ENCODE measurements around the gene VSTM5.

DNA sequence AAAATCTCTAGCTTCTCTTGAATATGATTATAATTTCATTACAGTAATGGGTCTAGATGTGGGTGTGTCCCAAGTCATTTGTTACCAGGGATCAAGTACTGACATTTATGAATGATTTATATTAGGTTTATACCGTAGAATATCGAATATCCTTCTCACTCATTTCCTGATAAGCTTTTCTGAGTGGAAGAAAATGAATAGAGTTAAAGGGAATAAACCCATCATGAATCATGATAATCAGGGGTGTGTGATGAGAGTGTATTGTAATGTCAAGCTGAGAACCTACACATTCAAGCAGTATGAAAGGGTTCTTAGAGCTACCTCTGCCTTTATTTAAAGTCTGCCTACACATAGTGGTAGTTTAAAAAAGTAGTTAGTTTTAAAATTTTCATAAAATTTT lies 49.1 kb downstream of the VSTM5 start:
- TF ChIP-seq ZNF423 (CRISPR knock-in tag; IDR thresholded peaks at IDR 0.05), result no peak
- TF ChIP-seq, protein P1, sequence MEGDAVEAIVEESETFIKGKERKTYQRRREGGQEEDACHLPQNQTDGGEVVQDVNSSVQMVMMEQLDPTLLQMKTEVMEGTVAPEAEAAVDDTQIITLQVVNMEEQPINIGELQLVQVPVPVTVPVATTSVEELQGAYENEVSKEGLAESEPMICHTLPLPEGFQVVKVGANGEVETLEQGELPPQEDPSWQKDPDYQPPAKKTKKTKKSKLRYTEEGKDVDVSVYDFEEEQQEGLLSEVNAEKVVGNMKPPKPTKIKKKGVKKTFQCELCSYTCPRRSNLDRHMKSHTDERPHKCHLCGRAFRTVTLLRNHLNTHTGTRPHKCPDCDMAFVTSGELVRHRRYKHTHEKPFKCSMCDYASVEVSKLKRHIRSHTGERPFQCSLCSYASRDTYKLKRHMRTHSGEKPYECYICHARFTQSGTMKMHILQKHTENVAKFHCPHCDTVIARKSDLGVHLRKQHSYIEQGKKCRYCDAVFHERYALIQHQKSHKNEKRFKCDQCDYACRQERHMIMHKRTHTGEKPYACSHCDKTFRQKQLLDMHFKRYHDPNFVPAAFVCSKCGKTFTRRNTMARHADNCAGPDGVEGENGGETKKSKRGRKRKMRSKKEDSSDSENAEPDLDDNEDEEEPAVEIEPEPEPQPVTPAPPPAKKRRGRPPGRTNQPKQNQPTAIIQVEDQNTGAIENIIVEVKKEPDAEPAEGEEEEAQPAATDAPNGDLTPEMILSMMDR (IDR thresholded peaks at IDR 0.05), result no peak
- TF ChIP-seq, protein P2, sequence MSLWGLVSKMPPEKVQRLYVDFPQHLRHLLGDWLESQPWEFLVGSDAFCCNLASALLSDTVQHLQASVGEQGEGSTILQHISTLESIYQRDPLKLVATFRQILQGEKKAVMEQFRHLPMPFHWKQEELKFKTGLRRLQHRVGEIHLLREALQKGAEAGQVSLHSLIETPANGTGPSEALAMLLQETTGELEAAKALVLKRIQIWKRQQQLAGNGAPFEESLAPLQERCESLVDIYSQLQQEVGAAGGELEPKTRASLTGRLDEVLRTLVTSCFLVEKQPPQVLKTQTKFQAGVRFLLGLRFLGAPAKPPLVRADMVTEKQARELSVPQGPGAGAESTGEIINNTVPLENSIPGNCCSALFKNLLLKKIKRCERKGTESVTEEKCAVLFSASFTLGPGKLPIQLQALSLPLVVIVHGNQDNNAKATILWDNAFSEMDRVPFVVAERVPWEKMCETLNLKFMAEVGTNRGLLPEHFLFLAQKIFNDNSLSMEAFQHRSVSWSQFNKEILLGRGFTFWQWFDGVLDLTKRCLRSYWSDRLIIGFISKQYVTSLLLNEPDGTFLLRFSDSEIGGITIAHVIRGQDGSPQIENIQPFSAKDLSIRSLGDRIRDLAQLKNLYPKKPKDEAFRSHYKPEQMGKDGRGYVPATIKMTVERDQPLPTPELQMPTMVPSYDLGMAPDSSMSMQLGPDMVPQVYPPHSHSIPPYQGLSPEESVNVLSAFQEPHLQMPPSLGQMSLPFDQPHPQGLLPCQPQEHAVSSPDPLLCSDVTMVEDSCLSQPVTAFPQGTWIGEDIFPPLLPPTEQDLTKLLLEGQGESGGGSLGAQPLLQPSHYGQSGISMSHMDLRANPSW (CRISPR knock-in tag; conservative IDR thresholded peaks at IDR 0.05; ENCODE audit: low read depth), result no peak
- TF ChIP-seq TCF7 (CRISPR knock-in tag; IDR thresholded peaks at IDR 0.05; ENCODE audit: low read depth), result no peak
- TF ChIP-seq, protein P3, sequence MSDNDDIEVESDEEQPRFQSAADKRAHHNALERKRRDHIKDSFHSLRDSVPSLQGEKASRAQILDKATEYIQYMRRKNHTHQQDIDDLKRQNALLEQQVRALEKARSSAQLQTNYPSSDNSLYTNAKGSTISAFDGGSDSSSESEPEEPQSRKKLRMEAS (CRISPR knock-in tag; IDR thresholded peaks at IDR 0.05), result no peak
- TF ChIP-seq, protein P4, sequence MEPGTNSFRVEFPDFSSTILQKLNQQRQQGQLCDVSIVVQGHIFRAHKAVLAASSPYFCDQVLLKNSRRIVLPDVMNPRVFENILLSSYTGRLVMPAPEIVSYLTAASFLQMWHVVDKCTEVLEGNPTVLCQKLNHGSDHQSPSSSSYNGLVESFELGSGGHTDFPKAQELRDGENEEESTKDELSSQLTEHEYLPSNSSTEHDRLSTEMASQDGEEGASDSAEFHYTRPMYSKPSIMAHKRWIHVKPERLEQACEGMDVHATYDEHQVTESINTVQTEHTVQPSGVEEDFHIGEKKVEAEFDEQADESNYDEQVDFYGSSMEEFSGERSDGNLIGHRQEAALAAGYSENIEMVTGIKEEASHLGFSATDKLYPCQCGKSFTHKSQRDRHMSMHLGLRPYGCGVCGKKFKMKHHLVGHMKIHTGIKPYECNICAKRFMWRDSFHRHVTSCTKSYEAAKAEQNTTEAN (CRISPR knock-in tag; IDR thresholded peaks at IDR 0.05), result no peak

Measured in WTC11 (cell line).